NCI-H510A treated with DMSO at 0.1 percent for 48 hours (cell line): ENCODE results near the gene CD96.

Source experiments
- DNase-seq: peaks from one replicate; lab custom pipeline; 2025; lab: John Stamatoyannopoulos, UW

CD96 gene

DNA sequence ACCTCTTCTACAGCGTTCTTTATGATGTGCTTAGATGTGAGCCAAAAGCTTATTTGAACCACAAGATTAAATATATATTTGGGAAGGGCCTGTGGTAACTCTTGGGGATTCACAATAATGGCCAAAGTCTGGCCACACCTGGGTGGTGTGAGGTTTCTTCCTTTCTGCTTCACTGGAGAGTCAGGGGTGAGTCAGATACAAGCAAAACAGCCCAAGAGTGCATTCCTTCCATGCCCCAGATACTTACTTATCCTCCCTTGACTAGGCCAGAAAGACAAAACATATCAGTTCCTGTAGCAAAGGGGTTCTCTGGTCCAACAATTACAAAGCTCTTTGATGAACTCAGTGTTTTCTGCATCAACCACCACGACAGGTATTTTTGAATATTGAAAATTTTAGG, 52.2 kb downstream of the CD96 start:
- no peak for DNase-seq

DNA sequence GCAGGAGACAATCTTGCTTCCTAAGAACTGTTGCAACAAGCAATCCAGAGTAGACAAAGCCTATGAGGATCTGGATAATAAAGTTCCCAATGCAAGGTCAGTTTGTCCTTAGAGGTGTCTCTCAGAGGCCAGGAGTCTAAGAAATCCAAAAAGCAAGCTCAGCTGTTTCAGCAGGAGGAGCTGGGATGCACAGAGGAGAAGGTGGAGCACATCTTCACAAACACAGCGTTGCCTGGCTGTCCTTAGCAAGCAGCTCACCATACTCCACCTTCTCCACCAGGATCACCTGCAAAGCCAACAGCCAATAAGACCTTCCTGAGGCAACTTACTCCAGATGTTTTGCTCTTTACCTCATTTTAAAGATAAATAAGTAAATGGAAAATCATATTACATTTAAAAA, 52.8 kb downstream of the CD96 start:
- no peak for DNase-seq

DNA sequence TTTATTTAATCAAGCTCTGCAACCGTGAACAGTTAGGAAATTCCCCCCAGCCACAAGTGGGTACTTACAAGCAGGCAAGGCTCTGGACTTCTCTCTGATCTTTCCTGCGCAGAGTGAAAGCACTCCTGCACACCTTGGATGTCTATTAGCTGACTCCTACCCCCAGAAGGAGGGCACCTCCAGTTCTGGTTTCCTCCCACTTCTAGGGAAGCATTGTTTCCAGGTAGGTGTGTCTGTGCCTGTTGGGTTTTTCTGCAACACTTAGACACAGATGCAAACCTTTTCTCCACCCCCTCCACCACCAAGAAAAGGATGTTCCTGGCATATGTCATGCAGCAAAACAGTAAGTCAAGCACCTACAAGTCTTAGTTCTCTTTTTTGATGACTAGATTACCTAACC, 53.2 kb downstream of the CD96 start, which contains the start of gene ZBED2:
Gene ZBED2 (minus strand): TSS at position 115 of the 400 bp plus-strand sequence. CDS start 1,145 bp downstream, outside the sequence.
- DNase-seq = no peak

DNA sequence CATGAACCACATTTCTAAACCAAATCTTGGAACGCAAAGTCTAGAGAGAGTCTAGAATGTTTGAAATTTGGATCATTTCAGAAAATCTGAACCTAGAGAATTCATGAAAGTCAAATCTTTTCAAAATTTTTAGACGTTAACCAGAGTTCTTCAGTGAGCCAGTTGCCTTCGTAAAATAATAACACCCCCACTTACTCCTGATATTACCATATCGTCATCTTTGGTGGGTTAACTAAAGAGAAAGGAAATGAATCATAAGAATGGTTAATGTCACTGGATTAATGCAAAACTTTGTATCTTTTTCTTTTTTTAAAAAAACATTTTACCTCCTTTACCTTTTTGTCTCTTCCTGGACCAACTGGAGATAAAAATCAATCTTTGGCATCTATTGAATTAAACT, 54.3 kb downstream of the CD96 start:
- DNase-seq = no peak

DNA sequence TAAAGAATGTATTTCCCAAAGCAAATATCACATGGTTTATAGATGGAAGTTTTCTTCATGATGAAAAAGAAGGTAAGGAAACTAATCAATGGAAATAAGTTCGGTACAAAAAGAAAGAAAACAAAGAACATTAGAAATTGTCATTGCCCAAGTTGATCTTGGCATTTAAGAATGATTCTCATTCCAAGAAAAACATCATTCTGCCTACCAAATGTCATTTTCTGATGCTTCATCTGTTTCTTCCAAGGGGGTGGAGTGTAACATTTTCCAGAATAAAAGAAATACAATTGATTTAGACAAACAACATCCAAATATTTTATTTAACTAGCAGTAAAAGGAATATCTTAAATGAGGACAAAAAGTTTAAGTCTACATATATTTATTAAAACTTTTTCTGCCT, 56.1 kb downstream of the CD96 start:
- DNase-seq = no peak

DNA sequence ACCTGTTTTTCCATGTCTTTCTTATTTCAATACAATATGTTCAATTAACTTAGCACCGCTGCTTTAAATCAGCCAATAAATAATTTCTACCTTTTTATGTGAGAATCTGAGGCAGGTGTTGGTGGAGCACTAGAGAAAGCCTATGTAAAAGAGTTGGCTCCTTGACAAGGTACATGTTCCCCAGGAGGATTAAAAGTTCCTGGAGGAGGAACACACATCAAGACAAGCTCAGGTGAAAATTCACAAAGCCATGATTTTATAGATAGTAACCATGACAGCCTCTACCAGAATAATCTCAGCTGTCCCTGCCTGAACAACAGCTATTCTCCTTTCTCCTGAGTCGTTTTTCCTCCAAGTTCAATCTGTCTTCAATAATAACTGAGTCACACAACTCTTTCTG, 56.6 kb downstream of the CD96 start:
- DNase-seq = no peak

DNA sequence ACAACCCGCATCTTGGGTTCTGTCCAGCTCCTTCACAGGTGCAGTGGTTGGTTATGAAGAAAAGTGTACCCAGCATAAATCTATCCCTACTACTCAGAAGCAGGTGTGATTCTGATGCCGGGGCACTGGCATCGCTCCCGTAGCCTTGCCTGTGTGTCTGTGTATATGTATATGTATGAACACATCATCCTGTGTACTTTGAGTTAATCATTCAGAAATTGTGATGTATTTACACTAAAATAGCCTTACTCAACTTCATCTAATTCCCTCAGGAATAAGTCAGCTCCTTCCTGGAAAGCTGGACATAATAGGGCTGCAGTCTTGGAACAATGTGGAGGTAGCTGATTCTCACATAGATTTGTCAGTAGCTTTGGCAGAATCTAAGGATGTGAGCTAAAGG, 59.8 kb downstream of the CD96 start:
- no peak for DNase-seq

DNA sequence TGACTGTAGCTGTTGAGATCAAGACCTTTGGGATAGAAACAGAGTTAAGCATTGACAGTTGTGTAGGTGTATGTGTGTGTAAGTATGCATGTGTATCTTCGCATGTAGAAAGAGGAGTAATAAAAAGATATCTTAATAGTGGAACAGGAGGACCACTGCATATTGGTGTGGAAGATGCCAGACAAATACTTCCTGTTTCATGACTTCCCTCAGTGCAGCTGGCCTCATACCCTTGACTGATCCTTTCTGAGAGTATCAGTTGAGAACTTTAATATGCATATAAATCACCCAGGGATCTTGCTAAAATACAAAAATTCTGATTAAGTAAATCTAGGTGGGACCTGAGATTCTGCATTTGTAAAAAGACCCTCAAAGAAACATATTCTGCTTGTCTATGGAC, 61.7 kb downstream of the CD96 start:
- DNase-seq = no peak

DNA sequence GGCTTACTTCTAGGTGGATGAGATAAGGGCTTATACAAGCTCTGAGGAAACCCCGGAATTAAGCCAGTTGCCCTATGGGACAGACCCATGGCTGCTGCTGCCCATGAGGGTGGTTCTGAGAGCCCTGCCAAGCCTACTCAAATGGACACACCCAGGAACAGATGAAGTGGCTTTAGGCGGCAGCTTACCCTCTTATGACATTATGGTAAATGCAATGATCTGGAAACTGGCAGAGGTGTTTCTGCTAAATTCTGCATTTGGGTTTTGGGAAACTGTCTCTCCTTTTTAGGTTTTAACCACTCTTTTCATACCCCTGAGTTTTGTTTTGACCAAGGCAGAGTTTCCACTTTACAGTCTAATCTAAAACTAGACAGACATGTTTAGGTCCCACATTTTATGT, 62.1 kb downstream of the CD96 start:
- DNase-seq = no peak

DNA sequence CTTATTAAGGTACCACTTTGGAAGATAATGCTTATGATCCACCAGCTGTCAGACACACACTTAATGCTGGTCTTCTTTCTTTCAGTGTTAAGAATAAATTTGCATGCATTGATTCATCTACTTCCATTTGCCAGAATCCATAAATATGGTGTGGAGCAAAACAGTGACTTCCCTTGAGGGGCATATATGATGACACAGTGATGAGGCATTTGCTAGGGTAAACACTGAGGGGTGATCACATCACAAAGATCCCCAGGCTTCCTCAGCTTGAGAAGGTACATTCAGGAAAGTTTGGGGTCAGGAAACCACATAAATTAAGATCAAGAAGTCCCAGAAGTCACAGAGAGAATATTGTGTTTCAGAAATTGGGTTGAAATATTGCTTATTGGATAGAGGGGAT, 63.0 kb downstream of the CD96 start:
- DNase-seq = no peak

DNA sequence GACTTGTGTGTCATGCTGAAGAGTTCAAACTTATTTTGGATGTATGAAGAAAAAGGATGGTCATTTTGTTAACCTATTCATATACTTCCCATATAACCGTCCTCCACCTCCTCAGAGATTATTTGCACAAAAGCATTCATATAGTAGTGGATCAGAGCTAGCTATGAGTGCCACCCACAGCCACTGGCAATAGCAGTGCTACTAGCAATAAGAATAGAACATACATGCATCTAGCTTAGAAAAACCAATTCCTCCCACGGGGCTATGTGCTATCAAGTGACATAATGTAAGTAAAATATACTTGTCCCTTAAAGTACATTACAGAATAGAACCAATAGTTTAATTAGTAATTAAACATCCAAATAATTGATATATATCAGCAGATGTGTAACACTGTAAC, 63.5 kb downstream of the CD96 start:
- no peak for DNase-seq

DNA sequence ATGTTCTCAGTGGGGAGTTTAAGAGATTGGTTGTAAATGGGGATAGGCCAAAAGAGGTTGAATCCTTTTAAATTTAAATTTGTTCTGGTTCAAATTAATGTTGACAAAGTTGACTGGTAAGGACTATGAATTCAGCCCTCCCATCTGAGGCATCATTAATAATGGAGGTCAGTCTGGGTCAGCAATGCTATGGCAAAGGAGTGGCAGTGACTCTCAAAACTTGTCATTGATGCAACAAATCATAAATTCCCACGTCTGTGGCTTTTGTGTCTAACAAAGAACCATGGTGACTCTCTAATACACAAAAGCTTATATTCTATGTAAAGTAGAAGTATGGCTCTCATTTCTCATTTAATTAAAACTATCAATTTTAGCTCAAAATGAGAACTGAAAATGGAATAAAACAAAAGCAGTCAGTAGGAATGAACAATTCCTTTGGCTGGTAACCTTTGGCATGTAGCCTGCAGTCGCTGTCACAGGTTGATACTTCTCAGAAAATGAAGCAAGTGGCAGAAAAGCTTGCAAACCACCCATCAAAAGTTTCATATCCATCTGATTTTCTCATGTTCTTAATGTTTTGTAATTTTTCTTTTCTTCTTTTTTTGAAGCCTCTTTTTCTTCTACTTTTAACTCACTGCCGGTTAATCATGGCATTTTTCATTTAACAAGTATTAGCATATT, 65.4 kb downstream of the CD96 start:
- DNase-seq = no peak

DNA sequence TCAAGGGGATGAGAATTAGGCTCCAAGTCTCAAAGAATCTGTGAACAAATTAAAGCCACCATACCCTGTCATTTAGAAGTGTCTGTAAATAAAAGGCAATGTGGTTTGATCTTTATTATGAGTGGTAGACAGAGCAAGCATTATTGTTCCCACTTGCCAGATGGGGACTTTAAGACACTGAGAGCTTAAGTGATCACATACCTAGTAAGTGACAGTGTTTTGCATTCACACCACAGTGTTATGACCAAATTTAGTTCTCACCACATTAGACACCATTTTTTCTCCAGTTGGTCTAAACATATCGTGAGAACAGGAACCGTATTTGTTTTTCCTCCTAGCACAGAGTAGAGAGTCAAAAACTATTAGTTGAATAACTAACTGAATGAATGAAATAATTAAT, 66.4 kb downstream of the CD96 start:
- no peak for DNase-seq

DNA sequence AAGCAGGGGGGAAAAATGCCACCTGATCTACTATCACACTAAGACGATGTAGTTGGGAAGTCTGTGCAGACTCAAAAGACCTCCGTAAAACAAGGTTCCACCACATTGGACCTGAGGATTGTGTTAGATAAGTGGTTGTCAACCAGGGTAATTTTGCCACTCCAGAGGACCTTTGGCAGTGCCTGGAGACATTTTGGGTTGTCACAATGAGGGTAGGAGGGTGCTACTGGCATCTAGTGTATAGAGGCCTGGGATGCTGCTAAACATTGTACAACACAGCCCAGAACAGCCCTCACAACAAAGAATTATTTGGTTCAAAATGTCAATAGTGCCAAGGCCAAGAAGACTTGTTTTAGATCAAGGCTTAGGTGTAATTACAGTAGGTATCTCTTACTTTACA, 67.7 kb downstream of the CD96 start:
- DNase-seq = no peak

DNA sequence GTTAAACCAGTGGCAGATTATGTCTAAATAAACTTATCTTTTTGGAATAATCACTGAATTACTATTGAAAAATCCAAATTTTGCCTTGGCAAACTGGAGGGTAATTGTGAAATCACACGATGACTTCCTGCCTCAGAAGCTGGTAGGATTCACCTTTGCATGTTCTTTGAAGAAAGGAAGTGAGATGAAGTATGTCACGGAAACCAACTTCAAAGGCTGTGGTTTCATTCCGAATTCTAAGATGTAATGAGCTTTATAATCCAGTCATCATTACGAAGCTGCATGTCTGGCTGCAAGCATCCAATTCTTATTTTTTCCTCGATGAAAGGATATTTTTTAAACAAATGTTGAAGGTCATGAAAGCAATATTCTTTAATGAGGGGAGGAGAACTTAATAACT, 68.2 kb downstream of the CD96 start:
- DNase-seq = no peak

DNA sequence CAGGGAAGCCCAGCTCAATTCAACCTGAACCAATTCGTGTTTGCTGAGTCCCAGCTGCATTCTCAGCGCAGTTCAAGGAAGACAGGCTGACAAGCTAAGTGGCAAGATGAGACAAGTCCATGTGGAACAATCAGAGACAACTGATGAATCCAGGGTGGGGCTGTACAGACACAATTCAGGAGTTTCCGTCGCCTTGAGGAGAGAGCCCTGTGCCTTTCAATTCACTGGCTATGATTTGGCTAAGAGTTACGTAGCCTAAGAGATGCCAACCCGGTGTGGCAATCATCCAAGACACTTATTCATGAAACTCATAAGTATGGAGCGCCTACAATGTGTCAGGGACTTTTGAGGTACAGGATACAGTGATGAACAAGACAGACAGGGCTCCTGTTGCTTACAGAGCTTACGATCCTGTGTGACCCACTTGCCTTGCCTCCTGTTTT, 68.6 kb downstream of the CD96 start:
- no peak for DNase-seq

DNA sequence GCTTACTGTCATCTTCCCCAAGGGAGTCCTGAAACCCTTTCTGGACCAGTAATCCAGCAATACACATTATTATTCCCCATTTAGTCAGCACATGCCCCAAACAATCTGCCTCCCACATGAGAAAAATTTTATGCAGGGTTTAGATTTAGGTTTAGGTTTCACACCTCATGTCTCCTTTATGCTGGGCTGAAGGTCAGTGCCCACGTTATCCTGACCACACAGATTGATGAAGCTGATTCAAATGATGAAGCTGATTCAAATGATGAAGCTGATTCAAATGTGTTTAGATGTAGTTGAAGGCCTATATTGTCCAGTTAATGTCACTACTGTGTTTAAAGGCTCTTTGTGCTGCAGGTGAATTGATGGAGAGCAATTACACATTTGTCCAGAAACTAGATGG, 71.3 kb downstream of the CD96 start:
- no peak for DNase-seq

DNA sequence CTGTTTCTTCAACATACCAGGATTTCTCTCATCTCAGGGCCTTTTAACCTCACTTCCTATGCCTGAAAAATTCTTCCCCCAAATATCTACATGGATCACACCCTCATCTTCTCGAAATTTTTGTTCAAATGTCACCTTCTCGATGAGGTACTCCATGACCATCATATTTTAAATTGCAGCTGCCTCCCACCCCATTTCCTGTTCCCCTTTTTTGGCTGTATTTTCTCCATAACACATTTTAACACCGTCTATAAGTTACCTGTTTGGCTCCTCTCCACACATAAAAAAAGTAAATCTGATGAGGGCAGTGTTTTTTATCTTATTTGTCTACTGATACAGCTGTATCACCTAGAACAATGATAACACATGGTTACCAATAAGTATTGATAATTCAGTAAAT, 73.9 kb downstream of the CD96 start:
- DNase-seq = no peak

DNA sequence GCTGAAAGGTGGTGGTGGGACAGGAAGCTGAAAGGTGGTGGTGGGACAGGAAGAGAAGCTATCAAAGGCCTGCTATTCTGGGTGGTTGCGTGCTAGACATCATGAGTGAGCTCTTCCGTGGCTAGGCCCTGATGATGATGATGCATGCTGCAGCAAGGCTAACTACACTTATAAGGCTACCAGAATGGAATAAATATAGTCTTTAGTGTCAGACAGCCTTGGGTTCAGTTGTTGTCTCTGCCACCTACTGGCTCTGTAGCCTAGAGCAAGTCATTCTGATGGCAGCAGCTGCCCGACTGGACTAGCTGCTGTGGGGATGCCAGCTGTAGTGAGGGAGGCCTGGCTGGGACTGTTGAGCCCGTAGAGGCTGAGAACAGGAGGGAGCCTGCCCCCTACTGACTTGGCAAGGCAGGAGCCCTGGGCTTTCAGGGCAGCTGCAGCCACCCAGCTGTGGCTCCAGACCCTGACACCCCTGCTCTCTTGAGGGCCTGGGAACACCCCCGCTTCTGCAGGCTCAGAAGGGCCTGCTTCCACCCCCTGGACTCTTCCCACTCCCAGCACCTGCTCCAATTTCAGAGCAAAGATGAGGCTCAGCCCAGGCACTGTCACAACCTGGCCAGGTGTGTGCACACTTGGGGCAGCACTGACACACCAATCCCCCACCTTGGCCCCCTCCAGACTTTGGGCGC, 74.6 kb downstream of the CD96 start:
- no peak for DNase-seq

DNA sequence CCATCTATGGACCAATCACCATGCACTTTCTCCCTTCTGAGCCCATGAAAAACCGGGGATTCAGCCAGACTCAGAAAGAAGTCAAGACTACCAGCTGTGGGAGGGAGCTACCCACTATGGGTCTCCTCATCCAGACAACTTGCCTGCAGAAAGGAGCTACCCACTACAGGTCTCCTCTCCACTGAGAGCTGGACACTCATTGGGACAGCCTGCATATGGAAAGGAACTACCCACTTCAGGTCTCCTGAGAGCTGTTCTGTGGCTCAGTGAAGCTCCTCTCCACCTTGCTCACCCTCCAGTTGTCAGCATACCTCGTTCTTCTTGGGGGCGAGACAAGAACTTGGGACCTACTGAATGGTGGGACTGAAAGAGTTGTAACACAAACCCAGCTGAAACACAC, 75.4 kb downstream of the CD96 start:
- DNase-seq = no peak

DNA sequence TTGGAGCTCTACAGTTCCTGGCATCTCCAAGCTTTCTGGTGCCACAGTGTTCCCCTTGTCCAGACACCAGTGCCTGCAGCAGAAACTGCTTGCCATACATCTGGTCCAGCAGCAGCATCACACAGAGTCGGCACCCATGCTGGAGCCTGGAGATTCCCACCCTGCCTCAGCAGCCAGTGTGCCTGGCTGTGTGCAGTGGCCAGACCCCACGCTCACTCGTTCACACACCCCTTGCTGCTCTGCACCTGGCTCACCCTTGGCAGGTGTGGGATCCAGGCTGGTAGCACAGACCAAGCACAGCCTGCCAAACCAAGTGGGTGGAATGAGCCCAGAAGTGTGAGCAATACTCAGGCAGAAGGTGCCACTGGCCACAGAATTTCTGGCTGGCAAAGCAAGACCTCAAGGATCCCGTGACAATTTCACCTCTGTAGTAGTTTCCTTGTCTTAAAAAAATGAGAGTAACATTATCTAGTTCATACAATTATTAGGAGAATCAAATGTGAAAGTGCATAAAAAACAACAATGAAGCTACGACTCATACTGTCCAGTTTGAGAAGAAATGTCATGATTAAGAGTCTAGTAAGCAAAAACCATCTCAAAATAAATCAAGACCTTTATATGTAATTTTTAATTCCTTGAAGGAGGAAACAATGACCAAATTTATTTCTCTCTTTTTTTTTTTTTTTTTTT, 76.1 kb downstream of the CD96 start:
- no peak for DNase-seq

DNA sequence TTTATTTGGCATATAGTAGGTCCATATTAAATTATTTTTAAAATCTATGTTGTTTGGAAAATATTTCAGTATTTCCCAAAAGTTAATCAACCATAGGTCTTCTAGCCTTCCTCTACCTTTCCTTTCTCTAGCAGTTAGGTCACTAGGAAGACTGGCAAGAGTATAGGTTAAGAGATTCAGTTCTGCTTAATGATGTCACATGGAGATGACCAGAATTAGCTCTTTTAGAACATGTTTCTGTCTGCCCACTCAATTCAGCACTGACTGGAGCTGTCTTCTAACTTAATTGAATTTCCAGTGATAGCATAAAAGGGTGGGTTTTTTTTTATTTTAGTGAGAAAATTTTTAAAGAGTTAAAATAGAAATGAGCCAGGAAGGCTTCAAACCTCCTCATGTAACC, 76.9 kb downstream of the CD96 start:
- DNase-seq = no peak

DNA sequence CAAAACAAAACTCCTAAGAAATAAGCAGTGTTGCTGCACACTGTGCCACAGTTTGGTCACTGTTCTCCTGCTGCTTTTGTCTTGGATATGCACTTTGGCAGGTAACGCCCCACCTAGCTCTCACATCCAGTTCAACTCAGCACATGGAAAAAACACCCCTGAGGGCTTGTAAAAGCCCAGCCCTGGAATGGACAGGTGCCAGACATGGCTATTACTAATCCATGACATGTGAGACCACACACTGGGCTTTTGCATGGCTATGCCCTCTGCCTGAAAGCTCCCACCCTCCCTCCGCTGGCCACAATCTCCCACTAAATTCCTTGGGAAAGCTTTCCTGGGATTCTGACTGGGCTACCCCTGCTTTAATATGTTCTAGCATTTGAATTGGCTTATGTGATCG, 77.8 kb downstream of the CD96 start:
- DNase-seq = no peak
